ENCODE results near the gene NCOR2.
"Not testable (repeated sequence)": the region's sequence is repeated elsewhere in the genome, so short reads cannot be mapped to it uniquely, and the experiment has no call there.

NCOR2 gene

GRCh38 chr12:124599074-124599999 is 31.9 kb upstream of the NCOR2 start:
- no peak for DNase-seq

GRCh38 chr12:124597041-124597440 is 29.6 kb upstream of the NCOR2 start:
- DNase-seq, result no peak

- no peak for DNase-seq
These were observed 28.0 kb upstream of the NCOR2 start for GRCh38 chr12:124595444-124595843.

- no peak for DNase-seq
These were observed 27.4 kb upstream of the NCOR2 start for GRCh38 chr12:124594851-124595250.

- no peak for DNase-seq
These were observed 26.5 kb upstream of the NCOR2 start for GRCh38 chr12:124593851-124594401.

- DNase-seq, result no peak
These were observed 25.8 kb upstream of the NCOR2 start for GRCh38 chr12:124593176-124593575.

GRCh38 chr12:124592481-124593160 is 25.2 kb upstream of the NCOR2 start:
- DNase-seq, result no peak

GRCh38 chr12:124592050-124592449 is 24.6 kb upstream of the NCOR2 start:
- no peak for DNase-seq

GRCh38 chr12:124590447-124590846 is 23.0 kb upstream of the NCOR2 start:
- no peak for DNase-seq

GRCh38 chr12:124588751-124589267 is 21.4 kb upstream of the NCOR2 start:
- no peak for DNase-seq

GRCh38 chr12:124588018-124588634 is 20.7 kb upstream of the NCOR2 start:
- no peak for DNase-seq

GRCh38 chr12:124586756-124587155 is 19.3 kb upstream of the NCOR2 start:
- peak; percentile 61 for DNase-seq

GRCh38 chr12:124584494-124584893 is 17.1 kb upstream of the NCOR2 start:
- not testable (repeated sequence) for DNase-seq

GRCh38 chr12:124583854-124584253 is 16.4 kb upstream of the NCOR2 start:
- no peak for DNase-seq

GRCh38 chr12:124582108-124582424 is 14.7 kb upstream of the NCOR2 start:
- no peak for DNase-seq

GRCh38 chr12:124581307-124582107 is 14.1 kb upstream of the NCOR2 start:
- DNase-seq, result no peak

GRCh38 chr12:124579921-124580517 is 12.6 kb upstream of the NCOR2 start:
- no peak for DNase-seq

GRCh38 chr12:124578854-124579253 is 11.4 kb upstream of the NCOR2 start:
- DNase-seq, result no peak

GRCh38 chr12:124578445-124578844 is 11.0 kb upstream of the NCOR2 start:
- no peak for DNase-seq

GRCh38 chr12:124577986-124578385 is 10.6 kb upstream of the NCOR2 start:
- no peak for DNase-seq

- no peak for DNase-seq
These were observed 10.0 kb upstream of the NCOR2 start for GRCh38 chr12:124577374-124577773.

- no peak for DNase-seq
These were observed 8.7 kb upstream of the NCOR2 start for GRCh38 chr12:124576061-124576650.
